HG03103 (cell line): ENCODE measurements around the gene RAB18.
"Not testable (repeated sequence)": the region's sequence is repeated elsewhere in the genome, so short reads cannot be mapped to it uniquely, and the experiment has no call there.

Experiments
- ATAC-seq: cut with Tn5 transposase; IDR thresholded peaks from one replicate; pipeline ENCODE4 v1.9.1; 2021; ENCODE audit warnings: low read depth; ENCODE audit not compliant: unreplicated experiment

Gene RAB18

GRCh38 chr10:27541796-27542729 lies 38.0 kb downstream of the RAB18 start:
- ATAC-seq: no peak

GRCh38 chr10:27542812-27543211 lies 38.7 kb downstream of the RAB18 start:
- no peak for ATAC-seq

GRCh38 chr10:27547047-27547446 lies 42.9 kb downstream of the RAB18 start:
- no peak for ATAC-seq

- ATAC-seq: no peak
Observed at GRCh38 chr10:27547482-27547881, 43.4 kb downstream of the RAB18 start.

- ATAC-seq: no peak
Observed at GRCh38 chr10:27550823-27551222, 46.7 kb downstream of the RAB18 start.

GRCh38 chr10:27558612-27559020 lies 54.5 kb downstream of the RAB18 start:
- ATAC-seq: peak; percentile 81

- no peak for ATAC-seq
Observed at GRCh38 chr10:27561334-27561733, 57.2 kb downstream of the RAB18 start.

- ATAC-seq: no peak
Observed at GRCh38 chr10:27564398-27564797, 60.3 kb downstream of the RAB18 start.

- ATAC-seq: no peak
Observed at GRCh38 chr10:27564880-27565279, 60.8 kb downstream of the RAB18 start.

GRCh38 chr10:27568196-27569175 lies 64.4 kb downstream of the RAB18 start:
- ATAC-seq: no peak

GRCh38 chr10:27569946-27570345 lies 65.8 kb downstream of the RAB18 start:
- no peak for ATAC-seq

- not testable (repeated sequence) for ATAC-seq
Observed at GRCh38 chr10:27577038-27577437, 72.9 kb downstream of the RAB18 start.

GRCh38 chr10:27578316-27578715 lies 74.2 kb downstream of the RAB18 start:
- ATAC-seq: no peak

- no peak for ATAC-seq
Observed at GRCh38 chr10:27581225-27581624, 77.1 kb downstream of the RAB18 start.

- ATAC-seq: no peak
Observed at GRCh38 chr10:27584302-27584701, 80.2 kb downstream of the RAB18 start.
